ENCODE measurements around the gene SEMA3C. TPM values are rescaled to one million over a fixed set of nuclear protein-coding genes. Genes with fewer than 3 reads are reported as not detected.

The SEMA3C gene
- total RNA-seq, 4 donors from 2014 or later = 2.6 to 30.9 (median 14.2) TPM

DNA sequence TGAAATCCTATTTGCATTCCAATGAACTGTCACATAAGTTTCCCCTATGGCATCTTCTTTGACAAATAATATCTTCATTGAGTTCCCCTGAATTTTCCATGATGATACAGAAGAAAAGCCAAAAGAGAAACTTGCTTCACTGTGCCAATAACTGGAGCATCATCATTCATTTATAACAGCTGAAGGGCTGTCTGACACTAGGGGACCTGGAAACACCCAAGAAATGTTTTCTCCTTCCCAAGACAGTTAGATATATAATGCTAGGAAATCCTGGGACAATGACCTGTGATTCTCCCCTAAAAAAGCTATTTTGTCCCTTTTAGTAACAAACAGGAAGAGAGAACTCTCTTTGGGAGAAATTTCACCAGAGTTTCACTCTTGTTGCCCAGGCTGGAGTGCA is 133.6 kb downstream of the SEMA3C start:
- Histone ChIP-seq H3K36me3 (no peaks in the 10 kb centered on the region), H3K27ac (peak overlapping the region in 1 of 4 donors; percentile 14), H3K4me3 (no peak overlapping the region), H3K4me1 (peaks cover 0 to 19% (median 8%) of the 10 kb centered on the region in 3 donors), H3K27me3 (no peaks in the 10 kb centered on the region), H3K9me3 (no peaks in the 10 kb centered on the region)
- DNase-seq = no peak
- TF ChIP-seq POLR2A (IDR thresholded peaks at IDR 0.05) = no peak
- TF ChIP-seq, protein P1, sequence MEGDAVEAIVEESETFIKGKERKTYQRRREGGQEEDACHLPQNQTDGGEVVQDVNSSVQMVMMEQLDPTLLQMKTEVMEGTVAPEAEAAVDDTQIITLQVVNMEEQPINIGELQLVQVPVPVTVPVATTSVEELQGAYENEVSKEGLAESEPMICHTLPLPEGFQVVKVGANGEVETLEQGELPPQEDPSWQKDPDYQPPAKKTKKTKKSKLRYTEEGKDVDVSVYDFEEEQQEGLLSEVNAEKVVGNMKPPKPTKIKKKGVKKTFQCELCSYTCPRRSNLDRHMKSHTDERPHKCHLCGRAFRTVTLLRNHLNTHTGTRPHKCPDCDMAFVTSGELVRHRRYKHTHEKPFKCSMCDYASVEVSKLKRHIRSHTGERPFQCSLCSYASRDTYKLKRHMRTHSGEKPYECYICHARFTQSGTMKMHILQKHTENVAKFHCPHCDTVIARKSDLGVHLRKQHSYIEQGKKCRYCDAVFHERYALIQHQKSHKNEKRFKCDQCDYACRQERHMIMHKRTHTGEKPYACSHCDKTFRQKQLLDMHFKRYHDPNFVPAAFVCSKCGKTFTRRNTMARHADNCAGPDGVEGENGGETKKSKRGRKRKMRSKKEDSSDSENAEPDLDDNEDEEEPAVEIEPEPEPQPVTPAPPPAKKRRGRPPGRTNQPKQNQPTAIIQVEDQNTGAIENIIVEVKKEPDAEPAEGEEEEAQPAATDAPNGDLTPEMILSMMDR (IDR thresholded peaks at IDR 0.05) = no peak
- intact Hi-C loops (cut with DNase I) = no loop called here

- no peak for TF ChIP-seq POLR2A (IDR thresholded peaks at IDR 0.05)
- TF ChIP-seq, protein P1 (IDR thresholded peaks at IDR 0.05) = no peak
- Histone ChIP-seq H3K9me3 (no peaks in the 10 kb centered on the region), H3K27ac (peak overlapping the region in 2 of 4 donors; percentile 25 to 40), H3K36me3 (no peaks in the 10 kb centered on the region), H3K27me3 (no peaks in the 10 kb centered on the region), H3K4me1 (peaks cover 0 to 20% (median 8%) of the 10 kb centered on the region in 3 donors), H3K4me3 (no peak overlapping the region)
- WGBS, 2 donors = 59 to 66% methylated on average over 2 of the region's 2 CpGs
- intact Hi-C loops (cut with DNase I) = no loop called here
- no peak for DNase-seq
These were observed 135.0 kb downstream of the SEMA3C start for GRCh38 chr7:80783678-80784327.

GRCh38 chr7:80783186-80783677 is 135.6 kb downstream of the SEMA3C start:
- H3K27me3 ChIP-seq = no peaks in the 10 kb centered on the region
- H3K27ac ChIP-seq = peak overlapping the region in 2 of 4 donors; percentile 25 to 40
- intact Hi-C loops (cut with DNase I) = no loop called here
- TF ChIP-seq, protein P1 (IDR thresholded peaks at IDR 0.05) = no peak
- no peak for TF ChIP-seq POLR2A (IDR thresholded peaks at IDR 0.05)
- H3K4me3 ChIP-seq = no peak overlapping the region
- no peaks in the 10 kb centered on the region for H3K36me3 ChIP-seq
- DNase-seq = no peak
- no peaks in the 10 kb centered on the region for H3K9me3 ChIP-seq
- 72 to 73% methylated on average over 6 of the region's 6 CpGs for WGBS, 2 donors
- peaks cover 0 to 24% (median 8%) of the 10 kb centered on the region in 3 donors for H3K4me1 ChIP-seq

- DNase-seq = no peak
- H3K4me1 ChIP-seq = peaks cover 0 to 24% (median 8%) of the 10 kb centered on the region in 3 donors
- no peaks in the 10 kb centered on the region for H3K9me3 ChIP-seq
- no peak overlapping the region for H3K4me3 ChIP-seq
- no peak for TF ChIP-seq POLR2A (IDR thresholded peaks at IDR 0.05)
- TF ChIP-seq, protein P1 (IDR thresholded peaks at IDR 0.05) = no peak
- peak overlapping the region in 3 of 4 donors; percentile 17 to 73 (median 47) for H3K27ac ChIP-seq
- no peaks in the 10 kb centered on the region for H3K27me3 ChIP-seq
- intact Hi-C loops (cut with DNase I) = no loop called here
- no peaks in the 10 kb centered on the region for H3K36me3 ChIP-seq
These were observed 137.3 kb downstream of the SEMA3C start for GRCh38 chr7:80781561-80781979.

- WGBS, 2 donors = 39 to 54% methylated on average over 2 of the region's 2 CpGs
- Histone ChIP-seq H3K27ac (peak overlapping the region in 3 of 4 donors; percentile 25 to 73 (median 47)), H3K9me3 (no peaks in the 10 kb centered on the region), H3K27me3 (no peaks in the 10 kb centered on the region), H3K4me3 (no peak overlapping the region), H3K4me1 (peaks cover 0 to 24% (median 8%) of the 10 kb centered on the region in 3 donors), H3K36me3 (no peaks in the 10 kb centered on the region)
- TF ChIP-seq, protein P1 (IDR thresholded peaks at IDR 0.05) = no peak
- DNase-seq = no peak
- intact Hi-C loops (cut with DNase I) = no loop called here
These were observed 137.7 kb downstream of the SEMA3C start for GRCh38 chr7:80781146-80781545.
